GM23338 (cell line): ENCODE measurements around the gene PPP2R3B.
"Not testable (repeated sequence)": the region's sequence is repeated elsewhere in the genome, so short reads cannot be mapped to it uniquely, and the experiment has no call there.

Source experiments
- CREB1 ChIP-seq: fragments of 250-450 bp; sonication (Bioruptor Pico); IDR thresholded peaks from 2 replicates; pipeline ENCODE4 v1.5.0; 2020; ENCODE audit warnings: low read depth, mild to moderate bottlenecking, moderate library complexity
- CTCF ChIP-seq, 2 experiments: fragments of 200-600 bp in 1 of 2; sonication (generic) in 1 of 2; conservative IDR thresholded peaks; 2 replicates each; pipeline versions ENCODE4 v1.5.1 to v1.6.1; 2016 to 2017; ENCODE audit warnings: antibody characterized with exemption in 2 of 2, low read depth in 2 of 2, mild to moderate bottlenecking in 2 of 2, moderate library complexity in 1 of 2
- ETS1 ChIP-seq: IDR thresholded peaks from 2 replicates; pipeline ENCODE4 v1.6.1; 2016; ENCODE audit warnings: antibody characterized with exemption
- EZH2 ChIP-seq: fragments of 200-600 bp; sonication (generic); IDR thresholded peaks from one replicate; pipeline ENCODE4 v1.8.0; 2017; ENCODE audit warnings: antibody characterized with exemption, mild to moderate bottlenecking, low read depth; ENCODE audit not compliant: unreplicated experiment
- EZH2phosphoT487 ChIP-seq: fragments of 200-600 bp; sonication (generic); IDR thresholded peaks from one replicate; pipeline ENCODE4 v1.8.1; 2018; ENCODE audit warnings: antibody characterized with exemption; ENCODE audit not compliant: unreplicated experiment
- JUNB ChIP-seq: IDR thresholded peaks from one replicate; pipeline ENCODE4 v1.6.1; 2016; ENCODE audit warnings: antibody characterized with exemption; ENCODE audit not compliant: unreplicated experiment
- NANOG ChIP-seq: IDR thresholded peaks from 2 replicates; pipeline ENCODE4 v1.6.1; 2016; ENCODE audit warnings: antibody characterized with exemption, borderline replicate concordance
- POLR2AphosphoS5 ChIP-seq: IDR thresholded peaks from 2 replicates; pipeline ENCODE4 v1.6.1; 2016; ENCODE audit warnings: antibody characterized with exemption, low read depth
- REST ChIP-seq: IDR thresholded peaks from one replicate; pipeline ENCODE4 v1.6.1; 2018; ENCODE audit warnings: antibody characterized with exemption; ENCODE audit not compliant: unreplicated experiment
- STAT1 ChIP-seq: IDR thresholded peaks from one replicate; pipeline ENCODE4 v1.6.1; 2016; ENCODE audit warnings: antibody characterized with exemption; ENCODE audit not compliant: unreplicated experiment

- not testable (repeated sequence) for TF ChIP-seq REST; CREB1 (CRISPR knock-in tag); CTCF (conservative IDR thresholded peaks at IDR 0.05; ENCODE audit: low read depth in 2 of 2); POLR2AphosphoS5; EZH2phosphoT487; EZH2; ETS1; STAT1; JUNB; NANOG
Observed at GRCh38 chrX:330141-330725, 56.5 kb downstream of the PPP2R3B start.
